Panc1 (cell line): ENCODE results near the gene MRPL16. TPM values are rescaled to one million over a fixed set of nuclear protein-coding genes. Genes with fewer than 3 reads are reported as not detected.

ENCODE experiments used
- ATAC-seq: fragments of 200-7000 bp; cut with Tn5 transposase; 2 replicates; pipeline ENCODE4 v1.9.1; 2020; ENCODE audit warnings: mild to moderate bottlenecking, moderate library complexity
- BruUV-seq: library from RNA; stranded (reverse); fragments of 400-500 nt; replicated peaks from 2 replicates; lab custom pipeline; 2021; lab: Mats Ljungman, UMichigan
- CTCF ChIA-PET: fragments of 300-600 bp; sonication (Branson Sonifier 250); formaldehyde crosslinking; loops from one replicate; lab custom pipeline; 2022; ENCODE audit warnings: antibody characterized with exemption; lab: Charles Lee
- POLR2A ChIA-PET: fragments of 300-600 bp; sonication (Branson Sonifier 250); formaldehyde crosslinking; loops from one replicate; lab custom pipeline; 2022; ENCODE audit warnings: antibody characterized with exemption; lab: Charles Lee
- DNase-seq: peaks from one replicate; pipeline ENCODE4 v3.0.0-alpha.2; 2010; ENCODE audit warnings: low read depth, low spot score
- H3K27ac ChIP-seq: 2 replicates; pipeline ENCODE4 v1.5.1; 2011; ENCODE audit warnings: mild to moderate bottlenecking, low read length, inconsistent platforms
- H3K27me3 ChIP-seq: fragments of 200-500 bp; sonication (Bioruptor generic); 2 replicates; pipeline ENCODE4 v1.6.0; 2014; ENCODE audit warnings: low read length, inconsistent platforms; ENCODE audit not compliant: control insufficient read depth, insufficient read depth
- H3K36me3 ChIP-seq: fragments of 200-500 bp; sonication (Bioruptor generic); 2 replicates; pipeline ENCODE4 v1.5.1; 2014; ENCODE audit warnings: inconsistent platforms, mild to moderate bottlenecking, low read length, moderate library complexity; ENCODE audit not compliant: control insufficient read depth, insufficient read depth
- H3K4me1 ChIP-seq: 2 replicates; pipeline ENCODE4 v1.5.1; 2011; ENCODE audit warnings: inconsistent platforms, mild to moderate bottlenecking, low read length, moderate library complexity; ENCODE audit not compliant: control insufficient read depth, insufficient read depth
- H3K4me3 ChIP-seq, 2 experiments: 2 replicates each; pipeline ENCODE4 v1.5.1; 2011 to 2012; ENCODE audit warnings: low read depth in 2 of 2, low read length in 2 of 2, mild to moderate bottlenecking in 2 of 2, inconsistent platforms in 1 of 2, moderate library complexity in 1 of 2
- H3K9me3 ChIP-seq: fragments of 200-500 bp; sonication (Bioruptor generic); 2 replicates; pipeline ENCODE4 v1.5.1; 2014; ENCODE audit warnings: low read depth, mild to moderate bottlenecking, inconsistent platforms, low read length, moderate library complexity; ENCODE audit not compliant: control insufficient read depth, insufficient read depth
- POLR2AphosphoS5 ChIP-seq: IDR thresholded peaks from 2 replicates; pipeline ENCODE4 v1.6.1; 2012; ENCODE audit warnings: mild to moderate bottlenecking, low read depth, low read length, moderate library complexity
- REST ChIP-seq, 2 experiments: IDR thresholded peaks; 2 replicates each; pipeline ENCODE4 v1.6.1; 2011 to 2012; ENCODE audit warnings: low read depth in 2 of 2, control low read depth in 1 of 2, low read length in 1 of 2, mild to moderate bottlenecking in 1 of 2, moderate library complexity in 1 of 2; ENCODE audit not compliant: insufficient read depth in 1 of 2
- SIN3A ChIP-seq: IDR thresholded peaks from 2 replicates; pipeline ENCODE4 v1.6.1; 2012; ENCODE audit warnings: low read depth, mild to moderate bottlenecking, low read length, moderate library complexity, borderline replicate concordance; ENCODE audit not compliant: insufficient read depth
- TCF7L2 ChIP-seq: IDR thresholded peaks from 2 replicates; pipeline ENCODE4 v1.6.1; 2011; ENCODE audit warnings: mild to moderate bottlenecking, low read depth, low read length, inconsistent platforms
- in situ Hi-C: cut with HindIII; loops from 2 replicates; pipeline ENCODE4 v1.10.0; 2016; ENCODE audit warnings: low sequenced_read_pairs, low pct_unique_long_range_greater_than_20kb
- intact Hi-C: fragments of 100-400 bp; cut with micrococcal nuclease; formaldehyde crosslinking; loops from one replicate; pipeline ENCODE4 v1.10.0; 2022; ENCODE audit not compliant: unreplicated experiment
- total RNA-seq: library from RNA; stranded (reverse); gene quantifications from one replicate; pipeline ENCODE4 v1.2.1, GENCODE V29; 2021; ENCODE audit not compliant: unreplicated experiment
- TF ChIP-seq, protein P1 (sequence below): fragments of 450-650 bp; IDR thresholded peaks from 2 replicates; pipeline ENCODE4 v1.5.1; 2017; ENCODE audit warnings: mild to moderate bottlenecking

The MRPL16 gene
- total RNA-seq, 1 experiment from 2014 or later = 41.8 TPM

DNA sequence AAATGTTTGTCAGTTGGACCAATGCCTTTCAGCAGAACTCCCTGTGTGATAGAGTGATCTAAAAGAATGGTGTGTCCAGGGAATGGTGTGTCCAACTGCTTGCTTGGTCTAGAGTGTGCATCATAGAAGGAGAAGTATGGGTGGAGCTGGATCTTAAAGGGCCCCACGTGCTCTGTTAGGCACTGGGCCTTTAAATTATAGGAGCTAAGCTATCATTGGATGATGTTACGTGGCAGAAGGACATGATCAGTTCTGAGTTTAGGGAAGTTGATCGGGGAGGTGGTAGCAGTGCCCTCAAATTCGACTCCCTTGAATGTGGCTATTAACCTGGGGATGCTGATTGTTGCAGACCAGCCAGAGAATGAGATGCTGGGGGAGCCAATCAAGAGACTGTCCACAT, 39.0 kb downstream of the MRPL16 start:
- Histone ChIP-seq H3K36me3 (no peaks in the 10 kb centered on the region), H3K27ac (no peak overlapping the region), H3K4me1 (peaks cover 16% of the 10 kb centered on the region), H3K9me3 (no peaks in the 10 kb centered on the region), H3K4me3 (no peak overlapping the region), H3K27me3 (no peaks in the 10 kb centered on the region)
- no peak for ATAC-seq
- BruUV-seq = no TSS peak
- in situ Hi-C loops (no loop called here), intact Hi-C loops (loop anchor here (10.0 kb wide), 1 partner anchor 217 kb away; no protein-coding TSS in a partner anchor)
- CTCF ChIA-PET = interaction anchor here (1.1 kb wide), 1 partner anchor 16 kb away, joined by 8 read pairs; no protein-coding TSS in a partner anchor
- no peak for DNase-seq
- TF ChIP-seq, protein P1, sequence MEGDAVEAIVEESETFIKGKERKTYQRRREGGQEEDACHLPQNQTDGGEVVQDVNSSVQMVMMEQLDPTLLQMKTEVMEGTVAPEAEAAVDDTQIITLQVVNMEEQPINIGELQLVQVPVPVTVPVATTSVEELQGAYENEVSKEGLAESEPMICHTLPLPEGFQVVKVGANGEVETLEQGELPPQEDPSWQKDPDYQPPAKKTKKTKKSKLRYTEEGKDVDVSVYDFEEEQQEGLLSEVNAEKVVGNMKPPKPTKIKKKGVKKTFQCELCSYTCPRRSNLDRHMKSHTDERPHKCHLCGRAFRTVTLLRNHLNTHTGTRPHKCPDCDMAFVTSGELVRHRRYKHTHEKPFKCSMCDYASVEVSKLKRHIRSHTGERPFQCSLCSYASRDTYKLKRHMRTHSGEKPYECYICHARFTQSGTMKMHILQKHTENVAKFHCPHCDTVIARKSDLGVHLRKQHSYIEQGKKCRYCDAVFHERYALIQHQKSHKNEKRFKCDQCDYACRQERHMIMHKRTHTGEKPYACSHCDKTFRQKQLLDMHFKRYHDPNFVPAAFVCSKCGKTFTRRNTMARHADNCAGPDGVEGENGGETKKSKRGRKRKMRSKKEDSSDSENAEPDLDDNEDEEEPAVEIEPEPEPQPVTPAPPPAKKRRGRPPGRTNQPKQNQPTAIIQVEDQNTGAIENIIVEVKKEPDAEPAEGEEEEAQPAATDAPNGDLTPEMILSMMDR = no peak
- TF ChIP-seq POLR2AphosphoS5 (no peak), REST (IDR thresholded peaks at IDR 0.05; ENCODE audit: insufficient read depth in 1 of 2, low read depth in 2 of 2, low read length in 1 of 2) (no peak)
- POLR2A ChIA-PET = no interaction called here

DNA sequence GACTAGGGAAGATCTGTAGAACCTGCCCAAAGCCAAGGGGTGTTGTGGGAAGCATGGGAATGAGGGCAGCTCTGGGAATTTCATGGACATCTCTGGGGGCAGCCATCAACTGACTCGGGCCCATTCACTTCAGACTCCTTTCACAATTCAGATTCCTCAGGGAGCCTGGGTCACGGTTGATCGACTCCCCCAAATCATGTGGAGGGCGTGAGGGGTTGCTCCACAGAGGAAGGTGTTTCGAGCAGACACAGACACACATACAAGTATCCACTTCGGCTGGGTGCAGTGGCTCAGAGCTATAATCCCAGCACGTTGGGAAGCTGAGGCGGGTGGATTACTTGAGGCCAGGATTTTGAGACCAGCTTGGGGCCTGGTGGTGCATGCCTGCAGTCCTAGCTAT, 39.7 kb downstream of the MRPL16 start:
- H3K36me3 ChIP-seq = no peaks in the 10 kb centered on the region
- H3K9me3 ChIP-seq = no peaks in the 10 kb centered on the region
- in situ Hi-C loops = no loop called here
- H3K27me3 ChIP-seq = no peaks in the 10 kb centered on the region
- DNase-seq (no peak), ATAC-seq (no peak)
- ChIA-PET CTCF (interaction anchor here (0.6 to 1.1 kb wide), 2 partner anchors 15 to 16 kb away, joined by 3 to 8 read pairs; no protein-coding TSS in a partner anchor), POLR2A (interaction anchor here (0.6 kb wide), 1 partner anchor 62 kb away, joined by 3 read pairs; no protein-coding TSS in a partner anchor)
- H3K4me1 ChIP-seq = peaks cover 12% of the 10 kb centered on the region
- H3K4me3 ChIP-seq = no peak overlapping the region
- no peak for TF ChIP-seq POLR2AphosphoS5
- TF ChIP-seq, protein P1 = no peak
- TF ChIP-seq SIN3A = no peak
- no peak for TF ChIP-seq REST (IDR thresholded peaks at IDR 0.05; ENCODE audit: insufficient read depth in 1 of 2, low read depth in 2 of 2, low read length in 1 of 2)
- TF ChIP-seq TCF7L2 = no peak
- BruUV-seq = no TSS peak
- intact Hi-C loops = loop anchor here (10.0 kb wide), 1 partner anchor 216 kb away; no protein-coding TSS in a partner anchor
- no peak overlapping the region for H3K27ac ChIP-seq
